Esophagus squamous epithelium (tissue), 5 donors: ENCODE data around the gene ITPR2. TPM values are rescaled to one million over a fixed set of nuclear protein-coding genes. Genes with fewer than 3 reads are reported as not detected.

Experiments
- DNase-seq: peaks from one replicate; lab custom pipeline; 2025; lab: John Stamatoyannopoulos, UW
- H3K27ac ChIP-seq, 4 donors: fragments of 200-600 bp; sonication (generic); one replicate each; pipeline ENCODE4 v1.5.1; 2016 to 2019; ENCODE audit warnings: mild to moderate bottlenecking in 1 of 4
- H3K27me3 ChIP-seq, 4 donors: fragments of 200-600 bp; sonication (generic); 1 replicate in 3 of 4; 2 replicates in 1 of 4; pipeline versions ENCODE4 v1.5.1 to v1.6.0; 2017 to 2021; ENCODE audit warnings: antibody characterized with exemption in 1 of 4
- H3K36me3 ChIP-seq, 3 donors: fragments of 200-600 bp; sonication (generic); one replicate each; pipeline ENCODE4 v1.5.1; 2016 to 2019
- H3K4me1 ChIP-seq, 3 donors: fragments of 200-600 bp; sonication (generic); one replicate each; pipeline ENCODE4 v1.5.1; 2017 to 2019
- H3K4me3 ChIP-seq, 4 donors: fragments of 200-600 bp; sonication (generic); 1 replicate in 3 of 4; 2 replicates in 1 of 4; pipeline ENCODE4 v1.5.1; 2016 to 2019; ENCODE audit warnings: mild to moderate bottlenecking in 2 of 4, moderate library complexity in 1 of 4
- H3K9me3 ChIP-seq, 3 donors: fragments of 200-600 bp; sonication (generic); one replicate each; pipeline ENCODE4 v1.5.1; 2016 to 2019
- CTCF ChIP-seq, 6 experiments: fragments of 450-650 bp in 4 of 6; fragments of 200-600 bp in 2 of 6; sonication (generic) in 2 of 6; IDR thresholded peaks; one replicate each; pipeline ENCODE4 v1.5.1; 2016 to 2019; ENCODE audit warnings: antibody characterized with exemption in 6 of 6, mild to moderate bottlenecking in 4 of 6, moderate library complexity in 4 of 6
- POLR2A ChIP-seq, 4 donors: fragments of 450-650 bp; IDR thresholded peaks; one replicate each; pipeline ENCODE4 v1.6.1; 2017; ENCODE audit warnings: antibody characterized with exemption in 4 of 4, mild to moderate bottlenecking in 4 of 4, moderate library complexity in 3 of 4
- WGBS, 2 donors: methylation state at CpG; one replicate each; pipeline ENCODE4 v1.1.5; 2018; 5-methylcytosine and 5-hydroxymethylcytosine counted together
- intact Hi-C: fragments of 100-400 bp; cut with DNase I; formaldehyde crosslinking; loops from one replicate; pipeline ENCODE4 v1.15.0; 2022
- total RNA-seq, 4 donors: library from RNA; depleted of rRNA; stranded (reverse); fragments of >200 nt; gene quantifications; one replicate each; pipeline ENCODE4 v1.1.0, GENCODE V29; 2016
- donor health status: DM: yes; HTN: yes; CAD: no.

The ITPR2 gene
- total RNA-seq, 4 donors from 2014 or later: 30.7 to 49.3 (median 37.6) TPM

- TF ChIP-seq POLR2A (IDR thresholded peaks at IDR 0.05): no peak
- no peak for TF ChIP-seq CTCF (IDR thresholded peaks at IDR 0.05)
- DNase-seq: no peak
- intact Hi-C loops: no loop called here
- Histone ChIP-seq H3K36me3 (no peaks in the 10 kb centered on the region), H3K27me3 (no peaks in the 10 kb centered on the region), H3K4me1 (peaks cover 0 to 27% (median 17%) of the 10 kb centered on the region in 3 donors), H3K9me3 (no peaks in the 10 kb centered on the region), H3K4me3 (no peak overlapping the region), H3K27ac (no peak overlapping the region)
- 80% methylated on average over 7 of the region's 7 CpGs for WGBS, 2 donors
These were observed 19.2 kb downstream of the ITPR2 start for GRCh38 chr12:26813812-26814211.

- Histone ChIP-seq H3K4me3 (peak overlapping the region in 1 of 4 donors; percentile 19), H3K27me3 (no peaks in the 10 kb centered on the region), H3K9me3 (no peaks in the 10 kb centered on the region), H3K27ac (peak overlapping the region; percentile 2 to 65 (median 33)), H3K36me3 (no peaks in the 10 kb centered on the region), H3K4me1 (peaks cover 0 to 27% (median 18%) of the 10 kb centered on the region in 3 donors)
- TF ChIP-seq POLR2A (IDR thresholded peaks at IDR 0.05): no peak
- no peak for TF ChIP-seq CTCF (IDR thresholded peaks at IDR 0.05)
- intact Hi-C loops: no loop called here
- no peak for DNase-seq
- WGBS, 2 donors: 19% methylated on average over 4 of the region's 4 CpGs
These were observed 22.7 kb downstream of the ITPR2 start for GRCh38 chr12:26810330-26810729.

- Histone ChIP-seq H3K36me3 (no peaks in the 10 kb centered on the region), H3K27ac (peak overlapping the region in 3 of 4 donors; percentile 2 to 65 (median 26)), H3K9me3 (no peaks in the 10 kb centered on the region), H3K4me3 (no peak overlapping the region), H3K27me3 (no peaks in the 10 kb centered on the region), H3K4me1 (peaks cover 0 to 27% (median 18%) of the 10 kb centered on the region in 3 donors)
- no peak for TF ChIP-seq POLR2A (IDR thresholded peaks at IDR 0.05)
- no peak for TF ChIP-seq CTCF (IDR thresholded peaks at IDR 0.05)
- WGBS, 2 donors: 80 to 81% methylated on average over 6 of the region's 6 CpGs
- DNase-seq: no peak
- intact Hi-C loops: no loop called here
These were observed 23.2 kb downstream of the ITPR2 start for GRCh38 chr12:26809611-26810285.

- H3K9me3 ChIP-seq: no peaks in the 10 kb centered on the region
- WGBS, 2 donors: 43 to 56% methylated on average over 3 of the region's 3 CpGs
- intact Hi-C loops: no loop called here
- no peaks in the 10 kb centered on the region for H3K36me3 ChIP-seq
- H3K4me3 ChIP-seq: no peak overlapping the region
- TF ChIP-seq POLR2A (IDR thresholded peaks at IDR 0.05): no peak
- TF ChIP-seq CTCF (IDR thresholded peaks at IDR 0.05): no peak
- H3K4me1 ChIP-seq: peaks cover 0 to 34% (median 22%) of the 10 kb centered on the region in 3 donors
- no peaks in the 10 kb centered on the region for H3K27me3 ChIP-seq
- DNase-seq: no peak
- H3K27ac ChIP-seq: no peak overlapping the region
These were observed 24.1 kb downstream of the ITPR2 start for GRCh38 chr12:26808766-26809476.

GRCh38 chr12:26807292-26807691 is 25.7 kb downstream of the ITPR2 start:
- no peak overlapping the region for H3K27ac ChIP-seq
- 95 to 100% methylated on average over 1 of the region's 1 CpG for WGBS, 2 donors
- DNase-seq: no peak
- H3K36me3 ChIP-seq: no peaks in the 10 kb centered on the region
- TF ChIP-seq POLR2A (IDR thresholded peaks at IDR 0.05): no peak
- TF ChIP-seq CTCF (IDR thresholded peaks at IDR 0.05): no peak
- no peak overlapping the region for H3K4me3 ChIP-seq
- H3K27me3 ChIP-seq: no peaks in the 10 kb centered on the region
- H3K4me1 ChIP-seq: peaks cover 0 to 44% (median 25%) of the 10 kb centered on the region in 3 donors
- intact Hi-C loops: no loop called here
- H3K9me3 ChIP-seq: no peaks in the 10 kb centered on the region
